HepG2 (cell line): Measurements from ENCODE around the gene IL6ST. TPM values are rescaled to one million over a fixed set of nuclear protein-coding genes. Genes with fewer than 3 reads are reported as not detected.

ENCODE experiments used
- ARID2 ChIP-seq: sonication (generic); formaldehyde crosslinking; IDR thresholded peaks from 2 replicates; pipeline ENCODE4 v1.8.1; 2022; ENCODE audit warnings: mild to moderate bottlenecking, missing genetic modification reagents, borderline replicate concordance
- CBFB ChIP-seq: sonication (generic); formaldehyde crosslinking; IDR thresholded peaks from 2 replicates; pipeline ENCODE4 v1.4.0; 2020; ENCODE audit warnings: missing genetic modification reagents
- CEBPG ChIP-seq: IDR thresholded peaks from 2 replicates; pipeline ENCODE4 v1.6.1; 2016
- CHD2 ChIP-seq: IDR thresholded peaks from 2 replicates; pipeline ENCODE4 v1.6.1; 2011; ENCODE audit warnings: low read depth, low read length, improper control_type of control experiment
- DMAP1 ChIP-seq: IDR thresholded peaks from 2 replicates; pipeline ENCODE4 v1.6.1; 2016
- FOXC1 ChIP-seq: sonication (generic); formaldehyde crosslinking; IDR thresholded peaks from 2 replicates; pipeline ENCODE4 v1.8.0; 2022; ENCODE audit warnings: mild to moderate bottlenecking, missing genetic modification reagents, borderline replicate concordance
- GATAD1 ChIP-seq: IDR thresholded peaks from 2 replicates; pipeline ENCODE4 v1.6.1; 2016; ENCODE audit warnings: missing genetic modification reagents, missing compliant biosample characterization
- HOXA9 ChIP-seq: sonication (generic); formaldehyde crosslinking; IDR thresholded peaks from 2 replicates; pipeline ENCODE4 v1.8.1; 2022; ENCODE audit warnings: missing genetic modification reagents, mild to moderate bottlenecking, moderate library complexity, borderline replicate concordance
- MED1 ChIP-seq: sonication (generic); formaldehyde crosslinking; IDR thresholded peaks from 2 replicates; pipeline ENCODE4 v1.4.0; 2020; ENCODE audit warnings: missing genetic modification reagents
- NFIB ChIP-seq: sonication (generic); formaldehyde crosslinking; IDR thresholded peaks from 2 replicates; pipeline ENCODE4 v1.9.0; 2021; ENCODE audit warnings: missing genetic modification reagents, mild to moderate bottlenecking, borderline replicate concordance
- PITX1 ChIP-seq: sonication (generic); formaldehyde crosslinking; IDR thresholded peaks from 2 replicates; pipeline ENCODE4 v1.5.1; 2020; ENCODE audit warnings: mild to moderate bottlenecking, missing genetic modification reagents
- RFXANK ChIP-seq: IDR thresholded peaks from 2 replicates; pipeline ENCODE4 v1.6.1; 2016
- RXRA ChIP-seq: sonication (generic); formaldehyde crosslinking; IDR thresholded peaks from 2 replicates; pipeline ENCODE4 v1.5.1; 2020; ENCODE audit warnings: missing genetic modification reagents
- THAP11 ChIP-seq: IDR thresholded peaks from 2 replicates; pipeline ENCODE4 v1.6.1; 2016; ENCODE audit warnings: missing biosample characterization, missing genetic modification reagents
- ZIK1 ChIP-seq: sonication (generic); formaldehyde crosslinking; IDR thresholded peaks from 2 replicates; pipeline ENCODE4 v1.5.0; 2020; ENCODE audit warnings: mild to moderate bottlenecking, low read depth, missing genetic modification reagents, borderline replicate concordance
- ZNF207 ChIP-seq: fragments of 450-650 bp; IDR thresholded peaks from 2 replicates; pipeline ENCODE4 v1.6.1; 2016; ENCODE audit warnings: antibody characterized with exemption, borderline replicate concordance
- ZNF234 ChIP-seq: sonication (generic); formaldehyde crosslinking; conservative IDR thresholded peaks from 2 replicates; pipeline ENCODE4 v1.5.1; 2020; ENCODE audit warnings: mild to moderate bottlenecking, missing genetic modification reagents
- ZNF569 ChIP-seq: sonication (generic); formaldehyde crosslinking; IDR thresholded peaks from 2 replicates; pipeline ENCODE4 v1.5.0; 2020; ENCODE audit warnings: mild to moderate bottlenecking, missing genetic modification reagents, moderate library complexity, borderline replicate concordance
- ZNF747 ChIP-seq: sonication (generic); formaldehyde crosslinking; IDR thresholded peaks from 2 replicates; pipeline ENCODE4 v1.8.1; 2023; ENCODE audit warnings: missing genetic modification reagents, mild to moderate bottlenecking, borderline replicate concordance
- polyA plus RNA-seq, 8 experiments: library from polyadenylated mRNA; depleted of rRNA in 3 of 8; stranded (reverse) in 7 of 8; unstranded in 1 of 8; fragments of >200 nt; fragmentation: Illumina TruSeq in 4 of 8; extraction: Trizol in 4 of 8; gene quantifications; 2 replicates each; pipeline versions ENCODE4 v1.2.1 to v1.2.3, GENCODE V29; 2011 to 2016; ENCODE audit warnings: low read depth in 4 of 8, missing spikeins in 1 of 8, mixed read lengths in 1 of 8; ENCODE audit not compliant: insufficient read depth in 1 of 8
- total RNA-seq, 5 experiments: library from RNA; depleted of rRNA; stranded (reverse); fragments of >200 nt; fragmentation: Illumina TruSeq; extraction: Trizol; gene quantifications; 2 replicates each; pipeline ENCODE4 v1.2.3, GENCODE V29; 2016; ENCODE audit warnings: low read depth in 1 of 5
- TF ChIP-seq, protein P1 (sequence below): sonication (generic); formaldehyde crosslinking; IDR thresholded peaks from 2 replicates; pipeline ENCODE4 v1.8.1; 2023; ENCODE audit warnings: missing genetic modification reagents, mild to moderate bottlenecking, borderline replicate concordance
- TF ChIP-seq, protein P2 (sequence below): sonication (generic); formaldehyde crosslinking; IDR thresholded peaks from 2 replicates; pipeline ENCODE4 v1.9.0; 2021; ENCODE audit warnings: mild to moderate bottlenecking, missing genetic modification reagents
- TF ChIP-seq, protein P3 (sequence below): sonication (generic); formaldehyde crosslinking; IDR thresholded peaks from 2 replicates; pipeline ENCODE4 v1.4.0; 2020; ENCODE audit warnings: mild to moderate bottlenecking, missing genetic modification reagents, borderline replicate concordance

Gene IL6ST
- total and polyA plus RNA-seq, 2 of the 13 experiments (the other 11 are each of a cell fraction or from before 2014, with no cell fraction given), result 66.6 to 166 TPM

DNA sequence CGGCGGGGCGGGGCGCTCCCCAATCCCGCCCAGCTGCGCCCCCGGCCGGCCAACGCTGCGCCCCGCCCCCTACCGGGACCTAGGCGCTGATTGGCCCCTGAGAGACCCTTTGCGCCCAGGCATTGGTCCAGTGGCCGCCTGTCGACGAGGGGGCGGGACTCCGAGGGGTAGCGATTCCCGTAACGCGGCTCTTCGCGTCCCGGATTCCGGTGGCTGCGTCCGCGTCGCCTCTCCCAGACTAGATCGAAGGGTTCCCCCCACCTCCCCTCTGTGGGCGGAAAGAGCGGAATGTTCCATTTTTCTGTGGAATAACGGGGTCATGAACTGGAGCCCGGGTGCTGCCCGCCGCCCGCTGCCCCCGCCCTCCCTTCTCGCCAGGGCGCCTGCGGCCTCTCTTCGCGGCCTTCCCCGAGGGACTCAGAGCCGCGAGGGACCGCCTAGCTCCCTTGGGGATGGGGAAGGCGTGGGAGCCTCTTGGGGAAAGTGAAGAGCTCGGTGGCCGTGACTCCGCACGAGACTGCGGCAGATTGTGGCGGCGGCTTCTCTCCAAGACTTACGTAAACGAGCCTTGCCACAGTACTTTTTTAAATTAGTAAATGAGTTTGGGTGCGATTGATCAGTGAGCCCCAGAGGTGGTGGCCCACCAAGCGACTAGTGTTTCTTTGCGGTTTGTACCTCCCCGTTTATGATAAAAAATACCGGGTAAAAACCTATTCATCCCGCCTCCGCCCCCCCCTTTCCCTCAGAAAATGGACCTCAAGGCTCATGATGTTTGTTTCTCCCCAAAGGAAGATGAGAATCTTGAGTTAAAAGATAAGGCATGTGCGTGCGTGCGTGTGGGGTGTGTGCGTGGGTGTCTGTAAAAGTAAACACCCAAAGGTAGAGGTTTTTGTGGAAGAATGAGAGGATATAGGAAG lies 493 bp upstream of the IL6ST start (continued):
- peak; percentile 64 for TF ChIP-seq THAP11 (CRISPR knock-in tag)
- TF ChIP-seq NFIB (CRISPR knock-in tag), result no peak
- TF ChIP-seq, protein P1, sequence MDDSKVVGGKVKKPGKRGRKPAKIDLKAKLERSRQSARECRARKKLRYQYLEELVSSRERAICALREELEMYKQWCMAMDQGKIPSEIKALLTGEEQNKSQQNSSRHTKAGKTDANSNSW (CRISPR knock-in tag), result no peak; the same call in 1 of the 2 replicates
- no peak for TF ChIP-seq RFXANK (CRISPR knock-in tag)
- TF ChIP-seq GATAD1 (CRISPR knock-in tag), result no peak; the same call in 1 of the 2 replicates
- TF ChIP-seq CEBPG (CRISPR knock-in tag), result no peak; the same call in 1 of the 2 replicates
- no peak for TF ChIP-seq CBFB (CRISPR knock-in tag)
- peak; percentile 58; the same call in 1 of the 2 replicates for TF ChIP-seq CHD2
- no peak; the same call in 1 of the 2 replicates for TF ChIP-seq FOXC1 (CRISPR knock-in tag)
- no peak; the same call in 1 of the 2 replicates for TF ChIP-seq ARID2 (CRISPR knock-in tag)
- TF ChIP-seq ZNF747 (CRISPR knock-in tag), result 0 out of 2 replicates have a peak, but pooled peaks have one; percentile 78
- peak; percentile 97 for TF ChIP-seq RXRA (CRISPR knock-in tag)
- TF ChIP-seq ZNF234, result no peak
- TF ChIP-seq, protein P2, sequence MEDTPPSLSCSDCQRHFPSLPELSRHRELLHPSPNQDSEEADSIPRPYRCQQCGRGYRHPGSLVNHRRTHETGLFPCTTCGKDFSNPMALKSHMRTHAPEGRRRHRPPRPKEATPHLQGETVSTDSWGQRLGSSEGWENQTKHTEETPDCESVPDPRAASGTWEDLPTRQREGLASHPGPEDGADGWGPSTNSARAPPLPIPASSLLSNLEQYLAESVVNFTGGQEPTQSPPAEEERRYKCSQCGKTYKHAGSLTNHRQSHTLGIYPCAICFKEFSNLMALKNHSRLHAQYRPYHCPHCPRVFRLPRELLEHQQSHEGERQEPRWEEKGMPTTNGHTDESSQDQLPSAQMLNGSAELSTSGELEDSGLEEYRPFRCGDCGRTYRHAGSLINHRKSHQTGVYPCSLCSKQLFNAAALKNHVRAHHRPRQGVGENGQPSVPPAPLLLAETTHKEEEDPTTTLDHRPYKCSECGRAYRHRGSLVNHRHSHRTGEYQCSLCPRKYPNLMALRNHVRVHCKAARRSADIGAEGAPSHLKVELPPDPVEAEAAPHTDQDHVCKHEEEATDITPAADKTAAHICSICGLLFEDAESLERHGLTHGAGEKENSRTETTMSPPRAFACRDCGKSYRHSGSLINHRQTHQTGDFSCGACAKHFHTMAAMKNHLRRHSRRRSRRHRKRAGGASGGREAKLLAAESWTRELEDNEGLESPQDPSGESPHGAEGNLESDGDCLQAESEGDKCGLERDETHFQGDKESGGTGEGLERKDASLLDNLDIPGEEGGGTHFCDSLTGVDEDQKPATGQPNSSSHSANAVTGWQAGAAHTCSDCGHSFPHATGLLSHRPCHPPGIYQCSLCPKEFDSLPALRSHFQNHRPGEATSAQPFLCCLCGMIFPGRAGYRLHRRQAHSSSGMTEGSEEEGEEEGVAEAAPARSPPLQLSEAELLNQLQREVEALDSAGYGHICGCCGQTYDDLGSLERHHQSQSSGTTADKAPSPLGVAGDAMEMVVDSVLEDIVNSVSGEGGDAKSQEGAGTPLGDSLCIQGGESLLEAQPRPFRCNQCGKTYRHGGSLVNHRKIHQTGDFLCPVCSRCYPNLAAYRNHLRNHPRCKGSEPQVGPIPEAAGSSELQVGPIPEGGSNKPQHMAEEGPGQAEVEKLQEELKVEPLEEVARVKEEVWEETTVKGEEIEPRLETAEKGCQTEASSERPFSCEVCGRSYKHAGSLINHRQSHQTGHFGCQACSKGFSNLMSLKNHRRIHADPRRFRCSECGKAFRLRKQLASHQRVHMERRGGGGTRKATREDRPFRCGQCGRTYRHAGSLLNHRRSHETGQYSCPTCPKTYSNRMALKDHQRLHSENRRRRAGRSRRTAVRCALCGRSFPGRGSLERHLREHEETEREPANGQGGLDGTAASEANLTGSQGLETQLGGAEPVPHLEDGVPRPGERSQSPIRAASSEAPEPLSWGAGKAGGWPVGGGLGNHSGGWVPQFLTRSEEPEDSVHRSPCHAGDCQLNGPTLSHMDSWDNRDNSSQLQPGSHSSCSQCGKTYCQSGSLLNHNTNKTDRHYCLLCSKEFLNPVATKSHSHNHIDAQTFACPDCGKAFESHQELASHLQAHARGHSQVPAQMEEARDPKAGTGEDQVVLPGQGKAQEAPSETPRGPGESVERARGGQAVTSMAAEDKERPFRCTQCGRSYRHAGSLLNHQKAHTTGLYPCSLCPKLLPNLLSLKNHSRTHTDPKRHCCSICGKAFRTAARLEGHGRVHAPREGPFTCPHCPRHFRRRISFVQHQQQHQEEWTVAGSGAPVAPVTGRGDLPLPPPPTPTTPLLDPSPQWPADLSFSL (CRISPR knock-in tag), result 0 out of 2 replicates have a peak, but pooled peaks have one; percentile 2
- TF ChIP-seq ZIK1 (CRISPR knock-in tag), result peak; percentile 77; the same call in 1 of the 2 replicates
- peak; percentile 57; the same call in 1 of the 2 replicates for TF ChIP-seq DMAP1 (CRISPR knock-in tag)
- TF ChIP-seq, protein P3, sequence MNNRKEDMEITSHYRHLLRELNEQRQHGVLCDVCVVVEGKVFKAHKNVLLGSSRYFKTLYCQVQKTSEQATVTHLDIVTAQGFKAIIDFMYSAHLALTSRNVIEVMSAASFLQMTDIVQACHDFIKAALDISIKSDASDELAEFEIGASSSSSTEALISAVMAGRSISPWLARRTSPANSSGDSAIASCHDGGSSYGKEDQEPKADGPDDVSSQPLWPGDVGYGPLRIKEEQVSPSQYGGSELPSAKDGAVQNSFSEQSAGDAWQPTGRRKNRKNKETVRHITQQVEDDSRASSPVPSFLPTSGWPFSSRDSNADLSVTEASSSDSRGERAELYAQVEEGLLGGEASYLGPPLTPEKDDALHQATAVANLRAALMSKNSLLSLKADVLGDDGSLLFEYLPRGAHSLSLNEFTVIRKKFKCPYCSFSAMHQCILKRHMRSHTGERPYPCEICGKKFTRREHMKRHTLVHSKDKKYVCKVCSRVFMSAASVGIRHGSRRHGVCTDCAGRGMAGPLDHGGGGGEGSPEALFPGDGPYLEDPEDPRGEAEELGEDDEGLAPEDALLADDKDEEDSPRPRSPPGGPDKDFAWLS, result peak; percentile 86; the same call in 1 of the 2 replicates
- no peak for TF ChIP-seq ZNF207
- TF ChIP-seq MED1 (CRISPR knock-in tag), result no peak; the same call in 1 of the 2 replicates
- no peak for TF ChIP-seq ZNF569 (CRISPR knock-in tag)
- no peak for TF ChIP-seq HOXA9 (CRISPR knock-in tag)
- TF ChIP-seq PITX1 (CRISPR knock-in tag), result peak; percentile 61; the same call in 1 of the 2 replicates
